GM10266 (cell line): ENCODE data around the gene SSNA1.

ENCODE experiments used
- DNase-seq: peaks from one replicate; pipeline ENCODE4 v3.0.0; 2012; ENCODE audit errors: extremely low spot score
- TF ChIP-seq, protein P1 (sequence below): IDR thresholded peaks from 2 replicates; pipeline ENCODE4 v1.5.1; 2012; ENCODE audit warnings: mild to moderate bottlenecking, low read depth; ENCODE audit not compliant: control insufficient read depth, insufficient read depth; ENCODE audit errors: missing control alignments

SSNA1 gene

DNA sequence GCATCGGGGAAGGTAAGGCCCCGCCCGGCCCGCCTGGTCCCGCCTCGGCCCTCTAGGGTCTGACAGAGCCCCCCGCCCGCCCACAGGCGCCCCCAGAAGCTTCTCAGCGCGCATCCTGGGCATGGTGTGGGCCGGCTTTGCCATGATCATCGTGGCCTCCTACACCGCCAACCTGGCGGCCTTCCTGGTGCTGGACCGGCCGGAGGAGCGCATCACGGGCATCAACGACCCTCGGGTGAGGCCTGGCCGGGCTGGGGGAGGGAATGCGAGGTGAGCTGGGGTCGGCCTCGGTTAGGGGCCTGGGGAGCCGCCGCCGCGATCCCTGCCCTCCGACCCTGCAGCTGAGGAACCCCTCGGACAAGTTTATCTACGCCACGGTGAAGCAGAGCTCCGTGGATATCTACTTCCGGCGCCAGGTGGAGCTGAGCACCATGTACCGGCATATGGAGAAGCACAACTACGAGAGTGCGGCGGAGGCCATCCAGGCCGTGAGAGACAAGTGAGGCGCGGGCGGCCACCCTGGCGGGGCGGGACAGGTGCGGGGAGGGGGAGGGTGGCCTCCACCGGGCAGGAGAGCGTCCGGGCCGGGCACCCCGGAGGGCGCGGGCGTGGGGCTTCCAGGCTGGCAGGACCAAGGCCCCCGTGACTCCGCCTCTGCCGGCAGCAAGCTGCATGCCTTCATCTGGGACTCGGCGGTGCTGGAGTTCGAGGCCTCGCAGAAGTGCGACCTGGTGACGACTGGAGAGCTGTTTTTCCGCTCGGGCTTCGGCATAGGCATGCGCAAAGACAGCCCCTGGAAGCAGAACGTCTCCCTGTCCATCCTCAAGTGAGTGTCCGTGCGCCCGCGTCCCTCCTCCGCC is 25.7 kb upstream of the SSNA1 start:
- no peak for DNase-seq
- TF ChIP-seq, protein P1, sequence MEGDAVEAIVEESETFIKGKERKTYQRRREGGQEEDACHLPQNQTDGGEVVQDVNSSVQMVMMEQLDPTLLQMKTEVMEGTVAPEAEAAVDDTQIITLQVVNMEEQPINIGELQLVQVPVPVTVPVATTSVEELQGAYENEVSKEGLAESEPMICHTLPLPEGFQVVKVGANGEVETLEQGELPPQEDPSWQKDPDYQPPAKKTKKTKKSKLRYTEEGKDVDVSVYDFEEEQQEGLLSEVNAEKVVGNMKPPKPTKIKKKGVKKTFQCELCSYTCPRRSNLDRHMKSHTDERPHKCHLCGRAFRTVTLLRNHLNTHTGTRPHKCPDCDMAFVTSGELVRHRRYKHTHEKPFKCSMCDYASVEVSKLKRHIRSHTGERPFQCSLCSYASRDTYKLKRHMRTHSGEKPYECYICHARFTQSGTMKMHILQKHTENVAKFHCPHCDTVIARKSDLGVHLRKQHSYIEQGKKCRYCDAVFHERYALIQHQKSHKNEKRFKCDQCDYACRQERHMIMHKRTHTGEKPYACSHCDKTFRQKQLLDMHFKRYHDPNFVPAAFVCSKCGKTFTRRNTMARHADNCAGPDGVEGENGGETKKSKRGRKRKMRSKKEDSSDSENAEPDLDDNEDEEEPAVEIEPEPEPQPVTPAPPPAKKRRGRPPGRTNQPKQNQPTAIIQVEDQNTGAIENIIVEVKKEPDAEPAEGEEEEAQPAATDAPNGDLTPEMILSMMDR = peak; percentile 0

DNA sequence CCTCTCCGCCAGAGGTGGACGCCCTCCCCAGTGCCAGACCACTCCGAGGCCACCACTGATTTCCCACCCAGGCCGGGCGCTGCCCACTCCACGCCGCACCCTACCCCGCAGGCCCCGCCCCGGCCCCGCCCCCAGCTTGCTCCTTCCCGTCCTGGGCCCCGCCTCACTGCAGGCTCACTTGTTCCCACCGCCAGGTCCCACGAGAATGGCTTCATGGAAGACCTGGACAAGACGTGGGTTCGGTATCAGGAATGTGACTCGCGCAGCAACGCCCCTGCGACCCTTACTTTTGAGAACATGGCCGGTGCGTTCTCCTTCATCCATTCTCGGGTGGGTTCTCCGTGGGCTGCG is 25.1 kb upstream of the SSNA1 start:
- TF ChIP-seq, protein P1 = no peak
- no peak for DNase-seq

DNA sequence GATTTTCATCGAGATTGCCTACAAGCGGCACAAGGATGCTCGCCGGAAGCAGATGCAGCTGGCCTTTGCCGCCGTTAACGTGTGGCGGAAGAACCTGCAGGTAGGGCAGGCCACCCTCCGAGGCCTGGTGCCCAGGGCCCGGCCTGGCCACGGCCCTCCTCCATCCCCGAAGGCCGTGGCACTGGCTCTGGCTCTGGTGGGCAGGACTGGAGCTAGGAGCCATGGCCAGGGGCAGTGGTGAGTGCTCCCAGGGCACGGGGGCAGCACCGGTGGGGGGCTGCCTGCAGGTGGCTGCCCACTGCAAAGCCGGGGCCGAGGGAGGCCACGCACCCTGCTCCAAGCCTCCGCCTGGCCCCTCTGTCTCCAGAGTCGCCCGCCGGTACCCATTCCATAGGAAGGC is 24.7 kb upstream of the SSNA1 start:
- TF ChIP-seq, protein P1 = no peak
- DNase-seq = no peak

DNA sequence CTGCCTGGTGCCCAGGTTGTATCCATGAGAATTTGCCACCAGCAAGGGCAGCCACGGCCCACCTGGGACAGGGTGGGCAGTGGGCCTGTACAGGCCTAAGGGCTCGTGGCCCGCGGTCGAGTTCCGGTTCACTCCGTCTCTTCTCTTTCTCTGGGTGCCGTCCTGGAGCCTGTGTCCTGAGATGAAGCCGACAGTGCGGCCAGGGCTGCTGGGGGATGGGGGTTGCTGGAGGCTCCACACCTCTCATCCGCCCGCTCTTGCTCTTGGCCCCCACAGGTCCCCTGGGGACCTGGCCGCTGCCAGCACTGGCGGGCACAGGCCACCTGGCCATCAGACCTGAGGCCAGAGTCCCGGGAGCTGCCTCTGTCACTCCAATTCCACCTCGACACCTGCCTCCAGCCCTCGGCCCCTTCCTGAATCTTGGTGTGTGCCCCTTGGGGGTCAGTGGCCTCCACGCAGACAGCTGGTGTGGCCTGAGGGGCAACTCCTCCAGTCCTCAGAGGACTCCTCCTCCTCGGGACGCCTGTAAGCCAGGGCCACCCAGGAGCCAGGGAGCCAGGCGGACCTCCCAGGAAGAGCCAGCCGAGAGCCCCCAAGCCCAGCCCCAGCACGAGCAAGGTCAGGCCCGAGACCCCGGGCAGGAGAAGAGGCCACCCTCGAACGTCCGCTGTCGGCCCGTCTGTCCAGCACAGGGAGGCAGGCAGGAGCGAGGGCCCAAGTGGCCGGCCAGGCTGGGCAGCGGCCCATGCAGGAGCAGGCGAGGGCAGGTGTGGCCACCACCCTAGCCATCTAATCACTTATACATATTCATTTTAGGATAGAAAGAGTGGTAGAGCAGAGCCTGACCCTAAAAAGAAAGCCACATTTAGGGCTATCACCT is 23.9 kb upstream of the SSNA1 start:
- no peak for DNase-seq
- TF ChIP-seq, protein P1 = no peak

GRCh38 chr9:137165250-137165836 is 23.1 kb upstream of the SSNA1 start:
- TF ChIP-seq, protein P1 = no peak
- DNase-seq = no peak

DNA sequence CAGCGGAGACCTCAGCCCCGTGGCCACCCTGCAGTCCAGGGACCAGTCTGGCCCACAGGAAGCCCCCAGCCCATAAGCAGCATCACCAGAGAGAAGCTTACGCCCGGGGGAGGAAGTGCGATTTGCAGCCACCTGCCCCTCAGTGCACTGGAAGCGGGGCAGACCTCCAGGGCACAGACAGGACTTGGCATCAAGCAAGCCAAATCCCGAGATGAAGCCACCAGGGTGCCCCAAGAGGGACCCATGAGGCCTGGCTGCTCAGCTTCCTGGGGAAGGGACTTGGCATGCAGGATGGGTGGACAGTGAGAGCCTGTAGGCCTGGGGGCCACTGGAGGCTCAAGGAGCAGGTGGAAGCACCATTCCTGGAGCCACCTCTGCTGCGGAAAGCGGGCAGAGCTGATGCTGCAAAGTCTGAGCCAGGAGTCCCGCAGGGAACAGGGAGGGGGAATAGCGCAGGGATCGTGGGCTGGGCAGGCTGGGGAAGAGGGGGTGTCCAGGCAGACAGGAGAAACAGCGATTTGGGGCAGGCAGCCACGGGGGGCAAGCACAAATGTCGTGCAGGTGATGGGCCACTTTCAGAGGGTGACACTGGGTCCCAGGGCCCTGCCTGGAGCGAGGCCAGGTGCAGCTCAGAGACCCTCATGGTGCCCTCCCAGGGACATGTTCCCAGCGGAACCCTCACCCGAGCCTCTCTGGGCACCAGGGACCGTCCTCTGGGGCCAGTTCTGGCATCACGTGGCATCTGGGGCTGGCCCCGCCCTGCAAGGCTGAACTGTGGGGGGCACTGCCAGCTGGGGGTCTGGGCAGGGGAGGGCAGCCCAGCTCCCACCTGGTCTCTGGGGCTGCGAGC is 21.9 kb upstream of the SSNA1 start:
- DNase-seq = no peak
- TF ChIP-seq, protein P1 = no peak
